K562 (cell line): ENCODE data around the gene EYA3. TPM values are rescaled to one million over a fixed set of nuclear protein-coding genes. Genes with fewer than 3 reads are reported as not detected.

ENCODE experiments used
- HCFC1 ChIP-seq: IDR thresholded peaks from 2 replicates; pipeline ENCODE4 v1.6.1; 2012; ENCODE audit warnings: low read depth, low read length, improper control_type of control experiment
- MAZ ChIP-seq, 2 experiments: fragments of 450-650 bp in 1 of 2; sonication (generic) in 1 of 2; formaldehyde crosslinking; IDR thresholded peaks in 1 of 2; conservative IDR thresholded peaks in 1 of 2; 2 replicates each; pipeline versions ENCODE4 v1.4.0 to v1.5.0; 2020; ENCODE audit warnings: mild to moderate bottlenecking in 1 of 2, missing genetic modification reagents in 1 of 2
- TRIM24 ChIP-seq, 2 experiments: fragments of 450-650 bp; IDR thresholded peaks; 2 replicates each; pipeline ENCODE4 v1.6.1; 2016
- YBX1 ChIP-seq: fragments of 450-650 bp; IDR thresholded peaks from 2 replicates; pipeline ENCODE4 v1.7.1; 2016; ENCODE audit warnings: mild to moderate bottlenecking
- polyA plus RNA-seq, 8 experiments: library from polyadenylated mRNA; depleted of rRNA in 4 of 8; stranded (reverse) in 5 of 8; unstranded in 3 of 8; fragments of >200 nt; fragmentation: Nextera tagmentation in 2 of 8; fragmentation: Illumina TruSeq in 1 of 8; extraction: Ambion mirVana in 2 of 8; extraction: Trizol in 1 of 8; gene quantifications; 2 replicates each; pipeline versions ENCODE4 v1.2.1 to v1.2.3, GENCODE V29; 2011 to 2014; ENCODE audit warnings: inconsistent platforms in 1 of 8, missing spikeins in 1 of 8
- total RNA-seq, 7 experiments: library from RNA; depleted of rRNA in 6 of 7; stranded (reverse); fragments of >200 nt in 6 of 7; fragmentation: Illumina TruSeq in 2 of 7; extraction: Trizol in 2 of 7; gene quantifications; 2 replicates each; pipeline versions ENCODE4 v1.2.1 to v1.2.3, GENCODE V29; 2011 to 2021; ENCODE audit warnings: low replicate concordance in 1 of 7
- TF ChIP-seq, protein P1 (sequence below): fragments of 450-650 bp; IDR thresholded peaks from one replicate; pipeline ENCODE4 v1.6.1; 2018; ENCODE audit warnings: mild to moderate bottlenecking, moderate library complexity; ENCODE audit not compliant: partially characterized antibody
- TF ChIP-seq, protein P2 (sequence below): fragments of 450-650 bp; IDR thresholded peaks from 2 replicates; pipeline ENCODE4 v1.6.1; 2016
- TF ChIP-seq, protein P3 (sequence below): sonication (generic); formaldehyde crosslinking; IDR thresholded peaks from 2 replicates; pipeline ENCODE4 v1.8.1; 2023; ENCODE audit warnings: mild to moderate bottlenecking, missing genetic modification reagents
- TF ChIP-seq, protein P4 (sequence below): fragments of 450-650 bp; IDR thresholded peaks from 2 replicates; pipeline ENCODE4 v1.6.1; 2016; ENCODE audit warnings: mild to moderate bottlenecking, moderate library complexity

The EYA3 gene
- total and polyA plus RNA-seq, 9 of the 15 experiments (the other 6 are each of a cell fraction or from before 2014, with no cell fraction given) = 21.7 to 64.0 (median 43.6) TPM

DNA sequence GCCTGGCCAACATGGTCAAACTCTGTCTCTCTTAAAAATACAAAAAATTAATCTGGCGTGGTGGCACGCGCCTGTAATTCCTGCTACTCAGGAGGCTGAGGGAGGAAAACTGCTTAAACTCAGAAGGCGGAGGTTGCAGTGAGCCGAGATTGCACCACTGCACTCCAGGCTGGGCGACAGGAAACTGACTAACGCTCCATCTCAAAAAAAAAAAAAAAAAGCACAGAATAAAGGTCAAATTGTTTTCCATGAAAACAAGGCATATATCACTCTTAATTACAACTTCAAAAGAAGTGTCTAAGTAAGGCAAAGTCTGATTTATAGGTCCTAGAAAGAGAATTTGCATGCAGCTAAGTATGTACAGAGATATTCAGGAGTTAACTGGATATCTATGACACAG, 25.6 kb downstream of the EYA3 start (continued):
- no peak for TF ChIP-seq YBX1
- TF ChIP-seq, protein P1, sequence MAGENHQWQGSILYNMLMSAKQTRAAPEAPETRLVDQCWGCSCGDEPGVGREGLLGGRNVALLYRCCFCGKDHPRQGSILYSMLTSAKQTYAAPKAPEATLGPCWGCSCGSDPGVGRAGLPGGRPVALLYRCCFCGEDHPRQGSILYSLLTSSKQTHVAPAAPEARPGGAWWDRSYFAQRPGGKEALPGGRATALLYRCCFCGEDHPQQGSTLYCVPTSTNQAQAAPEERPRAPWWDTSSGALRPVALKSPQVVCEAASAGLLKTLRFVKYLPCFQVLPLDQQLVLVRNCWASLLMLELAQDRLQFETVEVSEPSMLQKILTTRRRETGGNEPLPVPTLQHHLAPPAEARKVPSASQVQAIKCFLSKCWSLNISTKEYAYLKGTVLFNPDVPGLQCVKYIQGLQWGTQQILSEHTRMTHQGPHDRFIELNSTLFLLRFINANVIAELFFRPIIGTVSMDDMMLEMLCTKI = no peak
- TF ChIP-seq TRIM24 (IDR thresholded peaks at IDR 0.05) = 0 out of 4 replicates have a peak, but pooled peaks of 1 of the 2 experiments have one; percentile 18
- TF ChIP-seq, protein P2, sequence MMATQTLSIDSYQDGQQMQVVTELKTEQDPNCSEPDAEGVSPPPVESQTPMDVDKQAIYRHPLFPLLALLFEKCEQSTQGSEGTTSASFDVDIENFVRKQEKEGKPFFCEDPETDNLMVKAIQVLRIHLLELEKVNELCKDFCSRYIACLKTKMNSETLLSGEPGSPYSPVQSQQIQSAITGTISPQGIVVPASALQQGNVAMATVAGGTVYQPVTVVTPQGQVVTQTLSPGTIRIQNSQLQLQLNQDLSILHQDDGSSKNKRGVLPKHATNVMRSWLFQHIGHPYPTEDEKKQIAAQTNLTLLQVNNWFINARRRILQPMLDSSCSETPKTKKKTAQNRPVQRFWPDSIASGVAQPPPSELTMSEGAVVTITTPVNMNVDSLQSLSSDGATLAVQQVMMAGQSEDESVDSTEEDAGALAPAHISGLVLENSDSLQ = peak; percentile 64
- TF ChIP-seq, protein P3, sequence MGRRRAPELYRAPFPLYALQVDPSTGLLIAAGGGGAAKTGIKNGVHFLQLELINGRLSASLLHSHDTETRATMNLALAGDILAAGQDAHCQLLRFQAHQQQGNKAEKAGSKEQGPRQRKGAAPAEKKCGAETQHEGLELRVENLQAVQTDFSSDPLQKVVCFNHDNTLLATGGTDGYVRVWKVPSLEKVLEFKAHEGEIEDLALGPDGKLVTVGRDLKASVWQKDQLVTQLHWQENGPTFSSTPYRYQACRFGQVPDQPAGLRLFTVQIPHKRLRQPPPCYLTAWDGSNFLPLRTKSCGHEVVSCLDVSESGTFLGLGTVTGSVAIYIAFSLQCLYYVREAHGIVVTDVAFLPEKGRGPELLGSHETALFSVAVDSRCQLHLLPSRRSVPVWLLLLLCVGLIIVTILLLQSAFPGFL (CRISPR knock-in tag) = no peak
- TF ChIP-seq HCFC1 = no peak
- TF ChIP-seq, protein P4, sequence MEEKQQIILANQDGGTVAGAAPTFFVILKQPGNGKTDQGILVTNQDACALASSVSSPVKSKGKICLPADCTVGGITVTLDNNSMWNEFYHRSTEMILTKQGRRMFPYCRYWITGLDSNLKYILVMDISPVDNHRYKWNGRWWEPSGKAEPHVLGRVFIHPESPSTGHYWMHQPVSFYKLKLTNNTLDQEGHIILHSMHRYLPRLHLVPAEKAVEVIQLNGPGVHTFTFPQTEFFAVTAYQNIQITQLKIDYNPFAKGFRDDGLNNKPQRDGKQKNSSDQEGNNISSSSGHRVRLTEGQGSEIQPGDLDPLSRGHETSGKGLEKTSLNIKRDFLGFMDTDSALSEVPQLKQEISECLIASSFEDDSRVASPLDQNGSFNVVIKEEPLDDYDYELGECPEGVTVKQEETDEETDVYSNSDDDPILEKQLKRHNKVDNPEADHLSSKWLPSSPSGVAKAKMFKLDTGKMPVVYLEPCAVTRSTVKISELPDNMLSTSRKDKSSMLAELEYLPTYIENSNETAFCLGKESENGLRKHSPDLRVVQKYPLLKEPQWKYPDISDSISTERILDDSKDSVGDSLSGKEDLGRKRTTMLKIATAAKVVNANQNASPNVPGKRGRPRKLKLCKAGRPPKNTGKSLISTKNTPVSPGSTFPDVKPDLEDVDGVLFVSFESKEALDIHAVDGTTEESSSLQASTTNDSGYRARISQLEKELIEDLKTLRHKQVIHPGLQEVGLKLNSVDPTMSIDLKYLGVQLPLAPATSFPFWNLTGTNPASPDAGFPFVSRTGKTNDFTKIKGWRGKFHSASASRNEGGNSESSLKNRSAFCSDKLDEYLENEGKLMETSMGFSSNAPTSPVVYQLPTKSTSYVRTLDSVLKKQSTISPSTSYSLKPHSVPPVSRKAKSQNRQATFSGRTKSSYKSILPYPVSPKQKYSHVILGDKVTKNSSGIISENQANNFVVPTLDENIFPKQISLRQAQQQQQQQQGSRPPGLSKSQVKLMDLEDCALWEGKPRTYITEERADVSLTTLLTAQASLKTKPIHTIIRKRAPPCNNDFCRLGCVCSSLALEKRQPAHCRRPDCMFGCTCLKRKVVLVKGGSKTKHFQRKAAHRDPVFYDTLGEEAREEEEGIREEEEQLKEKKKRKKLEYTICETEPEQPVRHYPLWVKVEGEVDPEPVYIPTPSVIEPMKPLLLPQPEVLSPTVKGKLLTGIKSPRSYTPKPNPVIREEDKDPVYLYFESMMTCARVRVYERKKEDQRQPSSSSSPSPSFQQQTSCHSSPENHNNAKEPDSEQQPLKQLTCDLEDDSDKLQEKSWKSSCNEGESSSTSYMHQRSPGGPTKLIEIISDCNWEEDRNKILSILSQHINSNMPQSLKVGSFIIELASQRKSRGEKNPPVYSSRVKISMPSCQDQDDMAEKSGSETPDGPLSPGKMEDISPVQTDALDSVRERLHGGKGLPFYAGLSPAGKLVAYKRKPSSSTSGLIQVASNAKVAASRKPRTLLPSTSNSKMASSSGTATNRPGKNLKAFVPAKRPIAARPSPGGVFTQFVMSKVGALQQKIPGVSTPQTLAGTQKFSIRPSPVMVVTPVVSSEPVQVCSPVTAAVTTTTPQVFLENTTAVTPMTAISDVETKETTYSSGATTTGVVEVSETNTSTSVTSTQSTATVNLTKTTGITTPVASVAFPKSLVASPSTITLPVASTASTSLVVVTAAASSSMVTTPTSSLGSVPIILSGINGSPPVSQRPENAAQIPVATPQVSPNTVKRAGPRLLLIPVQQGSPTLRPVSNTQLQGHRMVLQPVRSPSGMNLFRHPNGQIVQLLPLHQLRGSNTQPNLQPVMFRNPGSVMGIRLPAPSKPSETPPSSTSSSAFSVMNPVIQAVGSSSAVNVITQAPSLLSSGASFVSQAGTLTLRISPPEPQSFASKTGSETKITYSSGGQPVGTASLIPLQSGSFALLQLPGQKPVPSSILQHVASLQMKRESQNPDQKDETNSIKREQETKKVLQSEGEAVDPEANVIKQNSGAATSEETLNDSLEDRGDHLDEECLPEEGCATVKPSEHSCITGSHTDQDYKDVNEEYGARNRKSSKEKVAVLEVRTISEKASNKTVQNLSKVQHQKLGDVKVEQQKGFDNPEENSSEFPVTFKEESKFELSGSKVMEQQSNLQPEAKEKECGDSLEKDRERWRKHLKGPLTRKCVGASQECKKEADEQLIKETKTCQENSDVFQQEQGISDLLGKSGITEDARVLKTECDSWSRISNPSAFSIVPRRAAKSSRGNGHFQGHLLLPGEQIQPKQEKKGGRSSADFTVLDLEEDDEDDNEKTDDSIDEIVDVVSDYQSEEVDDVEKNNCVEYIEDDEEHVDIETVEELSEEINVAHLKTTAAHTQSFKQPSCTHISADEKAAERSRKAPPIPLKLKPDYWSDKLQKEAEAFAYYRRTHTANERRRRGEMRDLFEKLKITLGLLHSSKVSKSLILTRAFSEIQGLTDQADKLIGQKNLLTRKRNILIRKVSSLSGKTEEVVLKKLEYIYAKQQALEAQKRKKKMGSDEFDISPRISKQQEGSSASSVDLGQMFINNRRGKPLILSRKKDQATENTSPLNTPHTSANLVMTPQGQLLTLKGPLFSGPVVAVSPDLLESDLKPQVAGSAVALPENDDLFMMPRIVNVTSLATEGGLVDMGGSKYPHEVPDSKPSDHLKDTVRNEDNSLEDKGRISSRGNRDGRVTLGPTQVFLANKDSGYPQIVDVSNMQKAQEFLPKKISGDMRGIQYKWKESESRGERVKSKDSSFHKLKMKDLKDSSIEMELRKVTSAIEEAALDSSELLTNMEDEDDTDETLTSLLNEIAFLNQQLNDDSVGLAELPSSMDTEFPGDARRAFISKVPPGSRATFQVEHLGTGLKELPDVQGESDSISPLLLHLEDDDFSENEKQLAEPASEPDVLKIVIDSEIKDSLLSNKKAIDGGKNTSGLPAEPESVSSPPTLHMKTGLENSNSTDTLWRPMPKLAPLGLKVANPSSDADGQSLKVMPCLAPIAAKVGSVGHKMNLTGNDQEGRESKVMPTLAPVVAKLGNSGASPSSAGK = no peak
- TF ChIP-seq MAZ (CRISPR knock-in tag; conservative IDR thresholded peaks at IDR 0.05 in 1 of 2, IDR thresholded peaks at IDR 0.05 in 1 of 2) = no peak
